Measurements from ENCODE around the gene FRMD4A.

The FRMD4A gene

DNA sequence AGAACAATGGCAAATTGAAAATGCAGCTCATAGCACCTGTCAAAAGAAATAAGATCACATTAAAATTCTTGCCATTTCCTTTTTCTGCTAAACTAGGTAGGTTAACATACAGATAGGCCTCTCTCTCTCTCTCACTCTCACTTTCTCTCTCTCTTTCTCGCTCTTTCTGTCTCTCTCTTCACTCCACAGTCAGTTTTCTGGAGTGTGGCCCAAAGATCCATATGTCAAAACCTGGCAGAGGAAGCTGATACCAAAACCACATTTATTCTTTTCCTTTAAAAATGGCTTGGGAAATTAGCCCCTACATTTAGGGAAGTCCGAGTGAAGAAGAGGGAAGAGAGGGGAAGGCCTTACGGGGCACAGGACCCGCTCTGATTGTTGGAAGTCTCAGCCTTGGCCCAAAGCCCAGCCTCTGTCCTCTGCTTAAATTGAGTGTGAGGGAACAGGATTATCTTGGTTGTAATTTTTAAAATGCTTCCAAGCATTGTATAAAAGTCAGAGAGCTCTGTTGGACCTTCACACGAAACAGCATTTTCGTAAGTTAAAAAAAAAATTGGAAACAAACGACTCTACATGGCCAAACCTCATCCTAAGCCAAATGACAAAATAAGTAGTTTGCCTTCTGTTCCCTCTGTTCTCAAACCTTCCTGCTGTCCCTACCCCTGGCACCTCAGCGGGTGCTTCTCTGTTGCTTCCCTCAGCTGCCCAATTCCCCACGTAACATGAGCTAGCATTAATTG lies 83.2 kb downstream of the FRMD4A start:
- H2AFZ ChIP-seq (ENCODE audit: low read depth, low read length), result no peak overlapping the region

DNA sequence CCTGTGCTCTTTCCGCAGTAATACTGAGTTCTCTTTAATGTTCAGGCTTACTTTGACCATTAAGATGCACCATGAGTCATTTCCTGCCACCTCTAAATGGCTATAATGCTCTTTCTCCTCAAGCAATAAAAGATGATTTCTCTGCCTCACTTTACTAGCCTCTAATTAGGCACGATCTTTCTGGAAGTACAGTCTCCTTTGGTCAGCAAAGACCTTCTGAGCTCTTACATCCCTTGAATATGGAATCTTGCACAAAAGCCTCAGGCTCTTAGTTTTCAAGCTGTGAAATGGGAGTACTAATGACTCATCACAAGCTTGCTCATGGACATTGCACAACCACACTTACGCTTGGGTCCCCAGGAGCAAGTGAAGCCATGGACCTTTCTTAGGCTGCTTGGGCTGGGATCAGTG lies 85.9 kb downstream of the FRMD4A start:
- Histone ChIP-seq H2AFZ (ENCODE audit: low read depth, low read length) (no peak overlapping the region), H3K9ac (ENCODE audit: low read depth, low read length) (no peak overlapping the region), H3K4me3 (ENCODE audit: low read depth in 1 of 2, low read length in 2 of 2) (no peak overlapping the region), H3K9me3 (ENCODE audit: insufficient read depth, low read length, severe bottlenecking) (no peaks in the 10 kb centered on the region), H3K79me2 (ENCODE audit: insufficient read depth, low read length) (no peaks in the 10 kb centered on the region), H4K20me1 (ENCODE audit: insufficient read depth, low read length) (no peaks in the 10 kb centered on the region), H3K36me3 (ENCODE audit: insufficient read depth, low read length) (no peaks in the 10 kb centered on the region), H3K27me3 (ENCODE audit: insufficient read depth, low read length, poor library complexity) (peaks cover 10% of the 10 kb centered on the region), H3K27ac (ENCODE audit: low read length) (no peak overlapping the region), H3K4me2 (ENCODE audit: insufficient read depth, low read length) (no peak overlapping the region), H3K4me1 (ENCODE audit: insufficient read depth, low read length) (no peaks in the 10 kb centered on the region)
- ATAC-seq (ENCODE audit: insufficient read depth, low read depth) (no peak), DNase-seq (no peak)
- TF ChIP-seq, protein P1, sequence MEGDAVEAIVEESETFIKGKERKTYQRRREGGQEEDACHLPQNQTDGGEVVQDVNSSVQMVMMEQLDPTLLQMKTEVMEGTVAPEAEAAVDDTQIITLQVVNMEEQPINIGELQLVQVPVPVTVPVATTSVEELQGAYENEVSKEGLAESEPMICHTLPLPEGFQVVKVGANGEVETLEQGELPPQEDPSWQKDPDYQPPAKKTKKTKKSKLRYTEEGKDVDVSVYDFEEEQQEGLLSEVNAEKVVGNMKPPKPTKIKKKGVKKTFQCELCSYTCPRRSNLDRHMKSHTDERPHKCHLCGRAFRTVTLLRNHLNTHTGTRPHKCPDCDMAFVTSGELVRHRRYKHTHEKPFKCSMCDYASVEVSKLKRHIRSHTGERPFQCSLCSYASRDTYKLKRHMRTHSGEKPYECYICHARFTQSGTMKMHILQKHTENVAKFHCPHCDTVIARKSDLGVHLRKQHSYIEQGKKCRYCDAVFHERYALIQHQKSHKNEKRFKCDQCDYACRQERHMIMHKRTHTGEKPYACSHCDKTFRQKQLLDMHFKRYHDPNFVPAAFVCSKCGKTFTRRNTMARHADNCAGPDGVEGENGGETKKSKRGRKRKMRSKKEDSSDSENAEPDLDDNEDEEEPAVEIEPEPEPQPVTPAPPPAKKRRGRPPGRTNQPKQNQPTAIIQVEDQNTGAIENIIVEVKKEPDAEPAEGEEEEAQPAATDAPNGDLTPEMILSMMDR (IDR thresholded peaks at IDR 0.05; ENCODE audit: borderline replicate concordance, extremely low read depth, low read length, poor library complexity, severe bottlenecking), result no peak
- no peak for TF ChIP-seq EZH2 (IDR thresholded peaks at IDR 0.05; ENCODE audit: borderline replicate concordance, low read depth, low read length, severe bottlenecking)

More for the DNA sequence above, 83.2 kb downstream of the FRMD4A start:
- Histone ChIP-seq H3K9me3 (ENCODE audit: insufficient read depth, low read length, severe bottlenecking) (no peaks in the 10 kb centered on the region), H3K4me1 (ENCODE audit: insufficient read depth, low read length) (no peaks in the 10 kb centered on the region), H3K36me3 (ENCODE audit: insufficient read depth, low read length) (no peaks in the 10 kb centered on the region), H3K27ac (ENCODE audit: low read length) (no peak overlapping the region), H3K79me2 (ENCODE audit: insufficient read depth, low read length) (no peaks in the 10 kb centered on the region), H3K9ac (ENCODE audit: low read depth, low read length) (no peak overlapping the region), H3K27me3 (ENCODE audit: insufficient read depth, low read length, poor library complexity) (peaks cover 10% of the 10 kb centered on the region), H3K4me3 (ENCODE audit: low read depth in 1 of 2, low read length in 2 of 2) (no peak overlapping the region), H4K20me1 (ENCODE audit: insufficient read depth, low read length) (no peaks in the 10 kb centered on the region), H3K4me2 (ENCODE audit: insufficient read depth, low read length) (no peak overlapping the region)
- no peak for TF ChIP-seq EZH2 (IDR thresholded peaks at IDR 0.05; ENCODE audit: borderline replicate concordance, low read depth, low read length, severe bottlenecking)
- TF ChIP-seq, protein P1 (IDR thresholded peaks at IDR 0.05; ENCODE audit: borderline replicate concordance, extremely low read depth, low read length, poor library complexity, severe bottlenecking), result no peak
- ATAC-seq (ENCODE audit: insufficient read depth, low read depth) (no peak), DNase-seq (no peak)

DNA sequence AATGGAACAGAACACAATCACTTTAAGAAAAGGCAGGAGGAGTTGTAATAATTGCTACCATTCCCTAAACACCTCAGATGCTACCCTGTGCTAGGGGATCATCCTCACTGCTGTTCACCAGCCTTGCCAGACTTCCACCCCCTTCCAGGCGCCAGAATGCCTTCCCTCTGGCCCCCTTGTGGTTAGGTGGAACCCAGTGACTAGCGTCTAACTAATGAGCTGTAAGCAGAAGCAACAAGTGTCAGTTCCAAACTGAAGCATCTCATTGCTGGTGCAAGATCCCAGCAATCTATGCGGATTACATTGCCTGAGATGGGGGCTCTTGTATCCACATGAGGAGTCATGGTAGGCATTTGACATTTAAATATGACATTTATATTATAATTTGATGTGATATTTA lies 86.6 kb downstream of the FRMD4A start:
- DNase-seq (peak; percentile 6), ATAC-seq (ENCODE audit: insufficient read depth, low read depth) (no peak)
- Histone ChIP-seq H2AFZ (ENCODE audit: low read depth, low read length) (no peak overlapping the region), H3K4me2 (ENCODE audit: insufficient read depth, low read length) (no peak overlapping the region), H3K27ac (ENCODE audit: low read length) (no peak overlapping the region), H3K9ac (ENCODE audit: low read depth, low read length) (no peak overlapping the region), H3K27me3 (ENCODE audit: insufficient read depth, low read length, poor library complexity) (peaks cover 10% of the 10 kb centered on the region), H3K9me3 (ENCODE audit: insufficient read depth, low read length, severe bottlenecking) (no peaks in the 10 kb centered on the region), H4K20me1 (ENCODE audit: insufficient read depth, low read length) (no peaks in the 10 kb centered on the region), H3K4me3 (ENCODE audit: low read depth in 1 of 2, low read length in 2 of 2) (no peak overlapping the region), H3K36me3 (ENCODE audit: insufficient read depth, low read length) (no peaks in the 10 kb centered on the region), H3K79me2 (ENCODE audit: insufficient read depth, low read length) (no peaks in the 10 kb centered on the region), H3K4me1 (ENCODE audit: insufficient read depth, low read length) (no peaks in the 10 kb centered on the region)
- TF ChIP-seq, protein P1 (IDR thresholded peaks at IDR 0.05; ENCODE audit: borderline replicate concordance, extremely low read depth, low read length, poor library complexity, severe bottlenecking), result no peak
- TF ChIP-seq EZH2 (IDR thresholded peaks at IDR 0.05; ENCODE audit: borderline replicate concordance, low read depth, low read length, severe bottlenecking), result no peak
